Measurements from ENCODE around the gene PRKCA. TPM values are rescaled to one million over a fixed set of nuclear protein-coding genes. Genes with fewer than 3 reads are reported as not detected.

The PRKCA gene
- total RNA-seq, 1 experiment from 2014 or later: 20.7 TPM

DNA sequence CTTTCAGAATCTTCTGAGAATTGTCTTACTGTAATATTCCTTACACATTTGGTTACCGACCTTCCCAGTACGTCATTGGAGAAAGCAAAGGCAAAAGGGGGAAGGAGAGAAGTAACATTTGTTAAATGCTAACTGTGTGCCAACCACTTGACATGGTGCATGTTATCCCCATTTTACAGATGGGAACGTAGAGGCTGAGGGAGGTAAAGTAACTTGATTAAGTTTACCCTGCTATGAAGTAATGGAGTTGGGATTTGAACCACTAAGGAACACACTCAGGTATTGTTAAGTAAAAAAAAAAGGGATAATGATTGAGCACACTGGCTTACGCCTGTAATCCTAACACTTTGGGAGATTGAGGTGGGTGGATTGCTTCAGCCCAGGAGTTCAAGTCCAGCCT, 156.4 kb downstream of the PRKCA start:
- POLR2A ChIA-PET: interaction anchor here (1.4 to 1.9 kb wide), 3 partner anchors 9 to 27 kb away, joined by 6 to 20 read pairs (median 15); no protein-coding TSS in a partner anchor

DNA sequence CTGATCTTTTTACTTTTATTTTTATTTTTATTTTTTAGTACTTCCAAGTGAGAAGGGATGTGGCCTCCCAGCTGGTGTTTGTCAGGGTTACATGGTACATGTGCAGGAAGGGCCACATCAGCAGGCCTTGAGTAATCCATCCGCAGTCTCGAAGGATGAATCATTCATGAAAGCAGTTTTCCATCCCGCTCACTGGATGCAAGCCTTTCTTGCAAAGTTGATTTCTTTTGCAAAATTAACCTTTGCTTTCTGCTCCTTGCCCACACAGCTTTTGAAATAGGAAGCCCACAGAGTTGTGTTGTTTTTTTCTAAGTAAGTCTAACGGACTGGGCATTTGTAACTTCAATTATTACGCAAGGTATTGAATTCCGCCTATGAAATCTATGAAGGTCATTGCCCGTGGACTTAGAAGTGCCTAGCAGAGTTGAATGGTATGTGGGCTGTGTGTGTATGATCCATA, 157.4 kb downstream of the PRKCA start:
- Mint-ChIP-seq H3K27me3 (ENCODE audit: insufficient read depth, unreplicated experiment) (no peaks in the 10 kb centered on the region), H3K9me3 (ENCODE audit: unreplicated experiment) (no peaks in the 10 kb centered on the region), H3K4me1 (ENCODE audit: insufficient read depth, unreplicated experiment) (peaks cover 23% of the 10 kb centered on the region), H3K4me3 (ENCODE audit: unreplicated experiment) (peak overlapping the region; percentile 48), H3K27ac (ENCODE audit: low read depth, unreplicated experiment) (no peak overlapping the region), H3K36me3 (ENCODE audit: insufficient read depth, unreplicated experiment) (no peaks in the 10 kb centered on the region)
- no TSS peak for BruUV-seq (replicated peaks)
- intact Hi-C loops (cut with micrococcal nuclease): loop anchor here (1.0 to 10.0 kb wide), 3 partner anchors 7 to 185 kb away; no protein-coding TSS in a partner anchor
- DNase-seq (ENCODE audit: unreplicated experiment): peak; percentile 92
- TF ChIP-seq, protein P1, sequence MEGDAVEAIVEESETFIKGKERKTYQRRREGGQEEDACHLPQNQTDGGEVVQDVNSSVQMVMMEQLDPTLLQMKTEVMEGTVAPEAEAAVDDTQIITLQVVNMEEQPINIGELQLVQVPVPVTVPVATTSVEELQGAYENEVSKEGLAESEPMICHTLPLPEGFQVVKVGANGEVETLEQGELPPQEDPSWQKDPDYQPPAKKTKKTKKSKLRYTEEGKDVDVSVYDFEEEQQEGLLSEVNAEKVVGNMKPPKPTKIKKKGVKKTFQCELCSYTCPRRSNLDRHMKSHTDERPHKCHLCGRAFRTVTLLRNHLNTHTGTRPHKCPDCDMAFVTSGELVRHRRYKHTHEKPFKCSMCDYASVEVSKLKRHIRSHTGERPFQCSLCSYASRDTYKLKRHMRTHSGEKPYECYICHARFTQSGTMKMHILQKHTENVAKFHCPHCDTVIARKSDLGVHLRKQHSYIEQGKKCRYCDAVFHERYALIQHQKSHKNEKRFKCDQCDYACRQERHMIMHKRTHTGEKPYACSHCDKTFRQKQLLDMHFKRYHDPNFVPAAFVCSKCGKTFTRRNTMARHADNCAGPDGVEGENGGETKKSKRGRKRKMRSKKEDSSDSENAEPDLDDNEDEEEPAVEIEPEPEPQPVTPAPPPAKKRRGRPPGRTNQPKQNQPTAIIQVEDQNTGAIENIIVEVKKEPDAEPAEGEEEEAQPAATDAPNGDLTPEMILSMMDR (IDR thresholded peaks at IDR 0.05; ENCODE audit: unreplicated experiment): no peak
- CTCF ChIA-PET: interaction anchor here (1.0 kb wide), 1 partner anchor 14 kb away, joined by 4 read pairs; no protein-coding TSS in a partner anchor
- POLR2A ChIA-PET: interaction anchor here (0.7 to 1.9 kb wide), 10 partner anchors 9 to 159 kb away, joined by 3 to 20 read pairs (median 3); no protein-coding TSS in a partner anchor

More for the DNA sequence above, 156.4 kb downstream of the PRKCA start:
- intact Hi-C loops (cut with micrococcal nuclease): loop anchor here (1.0 kb wide), 1 partner anchor 9 kb away; no protein-coding TSS in a partner anchor
- Mint-ChIP-seq H3K36me3 (ENCODE audit: insufficient read depth, unreplicated experiment) (no peaks in the 10 kb centered on the region), H3K9me3 (ENCODE audit: unreplicated experiment) (no peaks in the 10 kb centered on the region), H3K4me1 (ENCODE audit: insufficient read depth, unreplicated experiment) (peaks cover 21% of the 10 kb centered on the region), H3K27ac (ENCODE audit: low read depth, unreplicated experiment) (peak overlapping the region; percentile 64), H3K4me3 (ENCODE audit: unreplicated experiment) (no peak overlapping the region), H3K27me3 (ENCODE audit: insufficient read depth, unreplicated experiment) (no peaks in the 10 kb centered on the region)
- TF ChIP-seq, protein P1 (IDR thresholded peaks at IDR 0.05; ENCODE audit: unreplicated experiment): no peak
- BruUV-seq (replicated peaks): no TSS peak
- no peak for DNase-seq (ENCODE audit: unreplicated experiment)
- CTCF ChIA-PET: interaction anchor here (0.6 to 1.0 kb wide), 3 partner anchors 15 to 803 kb away, joined by 3 to 6 read pairs (median 4); no protein-coding TSS in a partner anchor

DNA sequence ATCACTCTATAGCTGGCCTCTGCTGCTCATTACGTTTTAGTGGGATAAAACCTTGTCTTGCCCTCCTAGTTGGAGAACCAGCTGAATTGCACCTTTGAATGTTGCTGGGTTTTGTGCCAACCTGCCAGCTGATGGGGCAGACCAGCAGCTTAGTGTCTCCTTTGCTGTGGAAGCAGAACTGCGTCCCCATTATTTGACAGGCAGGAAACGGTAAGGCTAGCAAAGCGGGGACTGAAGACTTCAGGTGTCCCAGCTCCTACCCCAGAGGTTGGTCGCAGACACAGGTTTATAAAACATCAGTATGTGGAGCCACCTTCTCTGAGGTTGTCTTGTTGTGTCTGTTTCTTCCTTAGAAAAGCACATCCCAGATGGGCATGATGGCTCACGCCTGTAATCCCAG, 158.1 kb downstream of the PRKCA start:
- no peaks in the 10 kb centered on the region for H3K27me3 Mint-ChIP-seq (ENCODE audit: insufficient read depth, unreplicated experiment)
- ChIA-PET POLR2A (interaction anchor here (0.7 to 1.9 kb wide), 9 partner anchors 8 to 215 kb away, joined by 3 to 20 read pairs (median 3); no protein-coding TSS in a partner anchor), CTCF (interaction anchor here (0.7 kb wide), 1 partner anchor 13 kb away, joined by 3 read pairs; no protein-coding TSS in a partner anchor)
- TF ChIP-seq, protein P1 (IDR thresholded peaks at IDR 0.05; ENCODE audit: unreplicated experiment): no peak
- intact Hi-C loops (cut with micrococcal nuclease): loop anchor here (1.0 to 10.0 kb wide), 2 partner anchors 107 to 186 kb away; no protein-coding TSS in a partner anchor
- no TSS peak for BruUV-seq (replicated peaks)
- H3K4me1 Mint-ChIP-seq (ENCODE audit: insufficient read depth, unreplicated experiment): peaks cover 23% of the 10 kb centered on the region
- H3K27ac Mint-ChIP-seq (ENCODE audit: low read depth, unreplicated experiment): peak overlapping the region; percentile 27
- no peaks in the 10 kb centered on the region for H3K9me3 Mint-ChIP-seq (ENCODE audit: unreplicated experiment)
- DNase-seq (ENCODE audit: unreplicated experiment): no peak
- peak overlapping the region; percentile 48 for H3K4me3 Mint-ChIP-seq (ENCODE audit: unreplicated experiment)
- H3K36me3 Mint-ChIP-seq (ENCODE audit: insufficient read depth, unreplicated experiment): no peaks in the 10 kb centered on the region

DNA sequence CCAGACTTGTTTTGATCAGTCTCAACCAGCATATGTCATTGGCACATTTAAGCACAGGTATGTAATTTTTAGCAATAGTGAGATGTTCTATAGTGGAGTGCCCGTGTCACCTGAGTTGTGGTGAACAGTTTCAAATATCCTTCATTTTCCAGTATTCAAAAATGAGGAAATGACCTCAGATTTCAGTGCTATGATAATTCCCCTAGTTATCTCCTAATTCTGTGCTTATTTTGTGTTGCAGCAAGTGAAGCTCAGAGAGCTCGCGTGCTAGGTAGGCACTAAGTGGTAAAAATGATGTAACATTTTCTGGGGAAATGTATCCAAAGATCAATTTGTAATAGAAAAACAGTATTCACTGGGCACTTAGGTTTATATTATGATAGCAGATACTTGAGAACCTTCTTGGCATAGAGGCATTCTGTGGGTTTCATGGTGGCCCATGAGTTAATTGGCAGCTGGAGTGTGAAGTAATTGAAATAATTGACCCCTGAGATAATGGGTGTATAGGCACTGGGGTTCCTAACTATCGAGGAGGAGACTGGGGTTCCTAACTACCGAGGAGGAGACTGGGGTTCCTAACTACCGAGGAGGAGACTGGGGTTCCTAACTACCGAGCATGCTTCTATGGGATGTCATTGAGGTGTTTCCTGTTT, 159.1 kb downstream of the PRKCA start:
- H3K27me3 Mint-ChIP-seq (ENCODE audit: insufficient read depth, unreplicated experiment): no peaks in the 10 kb centered on the region
- TF ChIP-seq, protein P1 (IDR thresholded peaks at IDR 0.05; ENCODE audit: unreplicated experiment): no peak
- intact Hi-C loops (cut with micrococcal nuclease): loop anchor here (10.0 kb wide), 1 partner anchor 187 kb away; no protein-coding TSS in a partner anchor
- ChIA-PET CTCF (interaction anchor here (0.5 to 0.9 kb wide), 2 partner anchors 46 to 188 kb away, joined by 3 read pairs; no protein-coding TSS in a partner anchor), POLR2A (interaction anchor here (0.6 to 2.1 kb wide), 4 partner anchors 21 to 1689 kb away, joined by 3 to 9 read pairs (median 5); no protein-coding TSS in a partner anchor)
- no TSS peak for BruUV-seq (replicated peaks)
- DNase-seq (ENCODE audit: unreplicated experiment): no peak
- no peaks in the 10 kb centered on the region for H3K9me3 Mint-ChIP-seq (ENCODE audit: unreplicated experiment)
- H3K27ac Mint-ChIP-seq (ENCODE audit: low read depth, unreplicated experiment): peak overlapping the region; percentile 27
- H3K4me1 Mint-ChIP-seq (ENCODE audit: insufficient read depth, unreplicated experiment): peaks cover 23% of the 10 kb centered on the region
- H3K4me3 Mint-ChIP-seq (ENCODE audit: unreplicated experiment): no peak overlapping the region
- H3K36me3 Mint-ChIP-seq (ENCODE audit: insufficient read depth, unreplicated experiment): no peaks in the 10 kb centered on the region

All from MCF 10A (cell line).